ENCODE data around the gene ADGRG3. TPM values are rescaled to one million over a fixed set of nuclear protein-coding genes. Genes with fewer than 3 reads are reported as not detected.

The ADGRG3 gene
- total RNA-seq, 1 donor from 2014 or later: not detected

GRCh38 chr16:57626420-57627170 is 41.5 kb upstream of the ADGRG3 start:
- Histone ChIP-seq H3K36me3 (no peaks in the 10 kb centered on the region), H3K4me3 (no peak overlapping the region), H3K79me2 (ENCODE audit: low read depth) (no peaks in the 10 kb centered on the region), H3K9me3 (ENCODE audit: low read depth) (no peaks in the 10 kb centered on the region), H2AFZ (replicated peaks) (no peak overlapping the region), H3K9ac (no peak overlapping the region), H3K27ac (no peak overlapping the region), H3F3A (ENCODE audit: low read depth) (peaks cover 9% of the 10 kb centered on the region), H3K4me2 (no peak overlapping the region), H3K4me1 (peaks cover 18% of the 10 kb centered on the region), H4K20me1 (ENCODE audit: low read depth) (no peaks in the 10 kb centered on the region), H3K27me3 (no peaks in the 10 kb centered on the region)
- no peak for TF ChIP-seq CTCF (IDR thresholded peaks at IDR 0.05)
- no peak for TF ChIP-seq EZH2 (IDR thresholded peaks at IDR 0.05)
- no peak for TF ChIP-seq EZH2phosphoT487 (IDR thresholded peaks at IDR 0.05)
- no peaks in the 10 kb centered on the region for H3K9me3 Mint-ChIP-seq
- H3K4me1 Mint-ChIP-seq: peaks cover 72% of the 10 kb centered on the region
- peaks cover 17% of the 10 kb centered on the region for H3K27me3 Mint-ChIP-seq (ENCODE audit: insufficient read depth, low read depth)
- H3K4me3 Mint-ChIP-seq: peak overlapping the region; percentile 50
- no peak for DNase-seq (ENCODE audit: low spot score)
- H3K36me3 Mint-ChIP-seq: no peaks in the 10 kb centered on the region
- H3K27ac Mint-ChIP-seq: peak overlapping the region; percentile 88

- peaks cover 9% of the 10 kb centered on the region for H3F3A ChIP-seq (ENCODE audit: low read depth)
- DNase-seq (ENCODE audit: low spot score): peak; percentile 75
- no peaks in the 10 kb centered on the region for H3K79me2 ChIP-seq (ENCODE audit: low read depth)
- H3K27me3 ChIP-seq: no peaks in the 10 kb centered on the region
- no peaks in the 10 kb centered on the region for H3K36me3 ChIP-seq
- no peak overlapping the region for H2AFZ ChIP-seq (replicated peaks)
- Mint-ChIP-seq H3K9me3 (no peaks in the 10 kb centered on the region), H3K4me1 (peaks cover 68% of the 10 kb centered on the region), H3K4me3 (peak overlapping the region; percentile 50), H3K36me3 (no peaks in the 10 kb centered on the region), H3K27me3 (ENCODE audit: insufficient read depth, low read depth) (peaks cover 14% of the 10 kb centered on the region), H3K27ac (peak overlapping the region; percentile 91)
- no peak overlapping the region for H3K9ac ChIP-seq
- peak overlapping the region; percentile 23 for H3K4me3 ChIP-seq
- no peak overlapping the region for H3K27ac ChIP-seq
- H4K20me1 ChIP-seq (ENCODE audit: low read depth): no peaks in the 10 kb centered on the region
- peak overlapping the region; percentile 73 for H3K4me2 ChIP-seq
- H3K4me1 ChIP-seq: peaks cover 18% of the 10 kb centered on the region
- no peaks in the 10 kb centered on the region for H3K9me3 ChIP-seq (ENCODE audit: low read depth)
- TF ChIP-seq EZH2phosphoT487 (IDR thresholded peaks at IDR 0.05) (no peak), EZH2 (IDR thresholded peaks at IDR 0.05) (no peak), CTCF (IDR thresholded peaks at IDR 0.05) (peak; percentile 50)
These were observed 40.8 kb upstream of the ADGRG3 start for GRCh38 chr16:57627184-57627871.

GRCh38 chr16:57628008-57628781 is 39.9 kb upstream of the ADGRG3 start, which contains the start of gene ADGRG1:
Gene ADGRG1 (plus strand): TSS chr16:57628630. CDS start chr16:57650288, 21,658 bp downstream.
- H3K4me1 Mint-ChIP-seq: peaks cover 68% of the 10 kb centered on the region
- DNase-seq (ENCODE audit: low spot score): peak; percentile 75
- H3K27ac ChIP-seq: no peak within 1 kb of the TSS

More at GRCh38 chr16:57628008-57628781, 39.9 kb upstream of the ADGRG3 start, which contains the start of gene ADGRG1:
- H3K36me3 Mint-ChIP-seq: no peaks in the 10 kb centered on the region
- peak within 1 kb of the TSS; percentile 79 for H3K4me3 Mint-ChIP-seq
- Histone ChIP-seq H3K4me1 (peaks cover 18% of the 10 kb centered on the region), H3K9ac (no peak within 1 kb of the TSS), H3K27me3 (no peaks in the 10 kb centered on the region), H3K9me3 (ENCODE audit: low read depth) (no peaks in the 10 kb centered on the region), H3K79me2 (ENCODE audit: low read depth) (no peaks in the 10 kb centered on the region), H4K20me1 (ENCODE audit: low read depth) (no peaks in the 10 kb centered on the region), H3F3A (ENCODE audit: low read depth) (peaks cover 9% of the 10 kb centered on the region), H3K36me3 (no peaks in the 10 kb centered on the region), H3K4me2 (peak within 1 kb of the TSS; percentile 73), H2AFZ (replicated peaks) (no peak within 1 kb of the TSS), H3K4me3 (peak within 1 kb of the TSS; percentile 23)
- H3K27ac Mint-ChIP-seq: peak within 1 kb of the TSS; percentile 91
- no peaks in the 10 kb centered on the region for H3K9me3 Mint-ChIP-seq
- TF ChIP-seq EZH2 (IDR thresholded peaks at IDR 0.05): no peak
- peak; percentile 25 for TF ChIP-seq CTCF (IDR thresholded peaks at IDR 0.05)
- TF ChIP-seq EZH2phosphoT487 (IDR thresholded peaks at IDR 0.05): no peak
- peaks cover 13% of the 10 kb centered on the region for H3K27me3 Mint-ChIP-seq (ENCODE audit: insufficient read depth, low read depth)
